Type B pancreatic cell (in vitro differentiated cells): ENCODE results near the gene PCP4L1. TPM values are rescaled to one million over a fixed set of nuclear protein-coding genes. Genes with fewer than 3 reads are reported as not detected.

Experiments
- DNase-seq: peaks from one replicate; pipeline ENCODE4 v3.0.0; 2021; ENCODE audit warnings: mixed read lengths; ENCODE audit not compliant: unreplicated experiment; ENCODE audit errors: extremely low spot score
- H3K27ac Mint-ChIP-seq: 2 replicates; pipeline ENCODE4 v1.8.0; 2021; ENCODE audit warnings: mild to moderate bottlenecking, mixed read lengths
- H3K27me3 Mint-ChIP-seq: 2 replicates; pipeline ENCODE4 v1.8.0; 2021; ENCODE audit warnings: mixed read lengths
- H3K36me3 Mint-ChIP-seq: 2 replicates; pipeline ENCODE4 v1.8.0; 2021; ENCODE audit warnings: mixed read lengths
- H3K4me1 Mint-ChIP-seq: one replicate; pipeline ENCODE4 v1.8.0; 2021; ENCODE audit warnings: mixed read lengths; ENCODE audit not compliant: unreplicated experiment
- H3K4me3 Mint-ChIP-seq: 2 replicates; pipeline ENCODE4 v1.8.0; 2021; ENCODE audit warnings: mild to moderate bottlenecking, mixed read lengths
- H3K9me3 Mint-ChIP-seq: 2 replicates; pipeline ENCODE4 v1.8.0; 2021; ENCODE audit warnings: mixed read lengths
- total RNA-seq: library from RNA; stranded (reverse); gene quantifications from 2 replicates; pipeline ENCODE4 v1.2.1, GENCODE V29; 2021; ENCODE audit warnings: low replicate concordance
- TF ChIP-seq, protein P1 (sequence below): fragments of 200-600 bp; sonication (generic); conservative IDR thresholded peaks from 2 replicates; pipeline ENCODE4 v1.5.0; 2021; ENCODE audit warnings: antibody characterized with exemption, mild to moderate bottlenecking

PCP4L1 gene
- total RNA-seq, 1 donor from 2014 or later = 1.0 TPM

DNA sequence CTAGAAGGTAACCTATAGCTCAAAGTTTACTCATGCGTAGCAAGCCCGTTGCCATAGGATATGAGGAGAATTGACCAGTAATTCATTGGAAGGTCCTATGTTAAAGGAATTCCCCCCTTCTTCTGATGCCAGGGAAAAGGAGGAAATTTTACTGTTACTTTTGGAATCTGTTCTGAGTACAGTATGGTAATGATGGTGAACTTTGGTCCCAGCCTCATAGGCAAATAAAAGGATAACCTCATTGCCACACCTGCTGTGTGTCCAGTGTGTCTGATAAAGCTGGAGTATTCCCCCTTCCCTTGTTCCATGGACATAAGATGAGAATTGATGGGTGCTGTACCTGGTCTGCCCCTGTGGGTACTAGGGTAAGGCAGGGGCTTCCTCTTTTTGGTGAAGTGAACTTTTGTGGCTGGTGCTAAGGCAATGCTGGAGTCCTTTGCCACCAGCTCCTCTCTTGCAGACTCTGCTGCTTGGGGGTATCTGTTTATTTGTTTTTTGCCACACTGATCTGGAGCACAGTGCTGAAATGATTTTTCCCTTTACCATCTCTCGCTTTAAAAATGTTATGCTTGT, 29.0 kb downstream of the PCP4L1 start:
- no peaks in the 10 kb centered on the region for H3K36me3 Mint-ChIP-seq
- no peak overlapping the region for H3K27ac Mint-ChIP-seq
- no peak overlapping the region for H3K4me3 Mint-ChIP-seq
- no peaks in the 10 kb centered on the region for H3K9me3 Mint-ChIP-seq
- no peak for DNase-seq
- TF ChIP-seq, protein P1, sequence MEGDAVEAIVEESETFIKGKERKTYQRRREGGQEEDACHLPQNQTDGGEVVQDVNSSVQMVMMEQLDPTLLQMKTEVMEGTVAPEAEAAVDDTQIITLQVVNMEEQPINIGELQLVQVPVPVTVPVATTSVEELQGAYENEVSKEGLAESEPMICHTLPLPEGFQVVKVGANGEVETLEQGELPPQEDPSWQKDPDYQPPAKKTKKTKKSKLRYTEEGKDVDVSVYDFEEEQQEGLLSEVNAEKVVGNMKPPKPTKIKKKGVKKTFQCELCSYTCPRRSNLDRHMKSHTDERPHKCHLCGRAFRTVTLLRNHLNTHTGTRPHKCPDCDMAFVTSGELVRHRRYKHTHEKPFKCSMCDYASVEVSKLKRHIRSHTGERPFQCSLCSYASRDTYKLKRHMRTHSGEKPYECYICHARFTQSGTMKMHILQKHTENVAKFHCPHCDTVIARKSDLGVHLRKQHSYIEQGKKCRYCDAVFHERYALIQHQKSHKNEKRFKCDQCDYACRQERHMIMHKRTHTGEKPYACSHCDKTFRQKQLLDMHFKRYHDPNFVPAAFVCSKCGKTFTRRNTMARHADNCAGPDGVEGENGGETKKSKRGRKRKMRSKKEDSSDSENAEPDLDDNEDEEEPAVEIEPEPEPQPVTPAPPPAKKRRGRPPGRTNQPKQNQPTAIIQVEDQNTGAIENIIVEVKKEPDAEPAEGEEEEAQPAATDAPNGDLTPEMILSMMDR = no peak
- H3K27me3 Mint-ChIP-seq = peaks cover 36% of the 10 kb centered on the region
- peaks cover 11% of the 10 kb centered on the region for H3K4me1 Mint-ChIP-seq

DNA sequence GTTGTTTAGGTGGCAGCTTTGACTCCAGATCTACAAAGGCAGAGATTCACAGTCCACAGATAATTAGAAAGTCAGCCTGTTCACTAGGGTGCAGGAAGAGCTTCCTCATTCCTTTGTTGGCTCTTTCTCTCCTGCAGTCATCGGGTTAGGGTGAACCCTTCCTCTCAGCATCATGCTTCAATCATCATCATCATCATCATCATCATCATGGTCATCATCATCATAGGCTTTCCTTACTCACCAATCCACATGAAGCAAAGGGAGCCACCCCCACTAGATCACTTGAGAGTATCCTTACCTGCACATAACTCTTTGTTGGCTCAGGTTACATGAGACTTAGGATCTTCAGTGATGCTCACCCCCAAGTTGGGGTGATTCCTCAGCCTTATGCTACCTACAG, 32.2 kb downstream of the PCP4L1 start:
- DNase-seq = no peak
- H3K4me3 Mint-ChIP-seq = no peak overlapping the region
- H3K9me3 Mint-ChIP-seq = no peaks in the 10 kb centered on the region
- peaks cover 7% of the 10 kb centered on the region for H3K27me3 Mint-ChIP-seq
- H3K27ac Mint-ChIP-seq = no peak overlapping the region
- H3K4me1 Mint-ChIP-seq = peaks cover under 1% of the 10 kb centered on the region
- H3K36me3 Mint-ChIP-seq = no peaks in the 10 kb centered on the region
- TF ChIP-seq, protein P1 = no peak

DNA sequence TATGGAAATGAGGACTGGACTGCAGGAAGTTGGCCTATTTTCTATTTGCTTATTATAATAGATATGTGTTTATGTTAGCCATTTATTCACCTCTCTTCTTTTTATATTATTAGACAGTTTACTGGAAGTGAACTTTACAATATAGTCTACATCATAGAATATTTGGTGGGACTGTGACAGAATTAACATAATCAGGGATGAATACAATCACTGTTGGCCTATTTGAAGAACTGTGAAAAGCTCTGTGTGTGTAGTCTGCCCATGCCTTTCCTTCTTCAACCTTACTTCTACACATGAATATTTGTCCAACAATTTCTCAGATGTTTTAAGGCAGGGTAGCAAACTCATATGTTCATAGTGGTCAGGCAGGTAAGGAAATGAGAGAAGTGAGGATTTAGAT, 38.9 kb downstream of the PCP4L1 start:
- H3K4me3 Mint-ChIP-seq = no peak overlapping the region
- H3K27me3 Mint-ChIP-seq = no peaks in the 10 kb centered on the region
- TF ChIP-seq, protein P1 = no peak
- no peak for DNase-seq
- H3K27ac Mint-ChIP-seq = no peak overlapping the region
- H3K4me1 Mint-ChIP-seq = no peaks in the 10 kb centered on the region
- no peaks in the 10 kb centered on the region for H3K9me3 Mint-ChIP-seq
- H3K36me3 Mint-ChIP-seq = no peaks in the 10 kb centered on the region

DNA sequence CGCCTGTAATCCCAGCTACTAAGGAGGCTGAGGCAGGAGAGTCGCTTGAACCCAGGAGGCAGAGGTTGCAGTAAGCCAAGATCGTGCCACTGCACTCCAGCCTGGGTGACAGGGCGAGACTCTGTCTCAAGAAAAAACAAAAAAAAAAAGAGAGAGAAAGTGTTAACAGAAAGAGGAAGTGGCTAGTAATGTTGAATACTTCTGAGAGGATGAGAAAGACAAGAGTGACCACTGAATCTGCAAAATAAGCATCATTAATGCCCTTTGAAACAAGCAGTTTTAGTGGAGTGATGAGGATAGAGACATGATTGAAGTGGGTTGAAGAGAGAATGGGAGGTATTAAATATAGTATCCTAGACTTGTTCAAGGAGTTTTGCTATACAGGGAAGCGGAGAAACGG, 39.6 kb downstream of the PCP4L1 start:
- Mint-ChIP-seq H3K4me3 (no peak overlapping the region), H3K27me3 (no peaks in the 10 kb centered on the region), H3K9me3 (no peaks in the 10 kb centered on the region), H3K4me1 (no peaks in the 10 kb centered on the region), H3K27ac (no peak overlapping the region), H3K36me3 (no peaks in the 10 kb centered on the region)
- TF ChIP-seq, protein P1 = no peak
- no peak for DNase-seq

DNA sequence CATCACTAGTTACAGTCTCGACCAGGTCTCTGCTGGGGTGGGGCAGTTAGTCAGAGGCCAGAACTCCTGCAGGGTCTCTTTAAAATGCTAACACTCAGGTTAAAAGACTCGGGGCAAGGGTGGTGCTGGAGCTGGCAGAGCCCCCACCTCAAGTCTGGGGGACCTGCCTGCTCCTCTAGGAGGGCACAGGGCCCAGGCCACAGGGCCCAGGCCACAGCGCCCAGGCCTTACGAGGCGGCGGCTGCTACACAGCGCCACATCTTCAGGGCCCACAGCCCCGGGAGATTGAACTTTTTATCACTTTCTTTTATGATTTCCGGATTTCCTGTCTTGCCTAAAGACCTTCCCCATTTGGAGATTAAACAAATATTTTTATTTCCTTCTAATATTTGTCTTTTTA, 40.8 kb downstream of the PCP4L1 start:
- TF ChIP-seq, protein P1 = no peak
- no peak for DNase-seq
- Mint-ChIP-seq H3K4me3 (no peak overlapping the region), H3K4me1 (peaks cover 2% of the 10 kb centered on the region), H3K27me3 (no peaks in the 10 kb centered on the region), H3K27ac (no peak overlapping the region), H3K9me3 (no peaks in the 10 kb centered on the region), H3K36me3 (no peaks in the 10 kb centered on the region)

DNA sequence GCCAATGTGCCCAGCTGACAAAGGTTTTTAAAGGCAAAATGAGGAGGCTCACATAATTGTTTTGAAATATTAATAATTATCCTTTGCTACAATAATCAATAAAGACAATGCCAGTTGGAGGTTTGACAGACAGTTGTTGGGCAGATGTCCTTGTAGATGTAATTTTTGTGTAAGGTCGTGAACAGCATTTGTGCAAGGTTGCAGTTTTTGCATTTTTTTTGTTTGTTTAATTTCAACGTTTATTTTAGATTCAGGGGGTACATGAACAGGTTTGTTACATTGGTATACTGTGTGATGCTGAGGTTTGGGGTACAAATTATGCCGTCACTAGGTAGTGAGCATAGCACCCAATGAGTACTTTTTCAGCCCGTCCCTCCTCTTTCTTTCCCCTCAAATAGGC, 41.9 kb downstream of the PCP4L1 start:
- peaks cover 12% of the 10 kb centered on the region for H3K4me1 Mint-ChIP-seq
- H3K9me3 Mint-ChIP-seq = no peaks in the 10 kb centered on the region
- TF ChIP-seq, protein P1 = no peak
- no peaks in the 10 kb centered on the region for H3K36me3 Mint-ChIP-seq
- no peak for DNase-seq
- H3K4me3 Mint-ChIP-seq = no peak overlapping the region
- H3K27ac Mint-ChIP-seq = no peak overlapping the region
- no peaks in the 10 kb centered on the region for H3K27me3 Mint-ChIP-seq
